ENCODE results near the gene KNG1.

GRCh38 chr3:186687120-186687651 is 30.0 kb upstream of the KNG1 start:
- TF ChIP-seq CTCF (IDR thresholded peaks at IDR 0.05 in 2 of 3, conservative IDR thresholded peaks at IDR 0.05 in 1 of 3; ENCODE audit: borderline replicate concordance in 1 of 3, insufficient read depth in 1 of 3, low read depth in 2 of 3, low read length in 2 of 3) (no peak), POLR2A (IDR thresholded peaks at IDR 0.05; ENCODE audit: borderline replicate concordance, extremely low read depth, insufficient read depth, insufficient read length) (no peak), ATF3 (IDR thresholded peaks at IDR 0.05) (no peak), REST (IDR thresholded peaks at IDR 0.05; ENCODE audit: low read depth) (no peak), EZH2 (IDR thresholded peaks at IDR 0.05) (no peak), CEBPB (IDR thresholded peaks at IDR 0.05; ENCODE audit: low read depth) (no peak), MAX (IDR thresholded peaks at IDR 0.05) (no peak), FOSL1 (IDR thresholded peaks at IDR 0.05; ENCODE audit: low read depth) (no peak), RAD21 (IDR thresholded peaks at IDR 0.05; ENCODE audit: low read depth) (no peak), EZH2phosphoT487 (IDR thresholded peaks at IDR 0.05; ENCODE audit: borderline replicate concordance) (no peak), POLR2AphosphoS5 (IDR thresholded peaks at IDR 0.05; ENCODE audit: low read depth, low read length) (no peak)

Measured in HCT116 (cell line).